Dermis blood vessel endothelial cell (primary cell): ENCODE results near the gene DUOXA1. TPM values are rescaled to one million over a fixed set of nuclear protein-coding genes. Genes with fewer than 3 reads are reported as not detected.
"Not testable (repeated sequence)": the region's sequence is repeated elsewhere in the genome, so short reads cannot be mapped to it uniquely, and the experiment has no call there.

ENCODE experiments used
- DNase-seq: peaks from one replicate; pipeline ENCODE4 v3.0.0; 2010
- total RNA-seq: library from RNA; depleted of rRNA; stranded (reverse); fragments of >200 nt; gene quantifications from 2 replicates; pipeline ENCODE4 v1.2.3, GENCODE V29; 2014

Gene DUOXA1
- total RNA-seq, 1 donor from 2014 or later = not detected

DNA sequence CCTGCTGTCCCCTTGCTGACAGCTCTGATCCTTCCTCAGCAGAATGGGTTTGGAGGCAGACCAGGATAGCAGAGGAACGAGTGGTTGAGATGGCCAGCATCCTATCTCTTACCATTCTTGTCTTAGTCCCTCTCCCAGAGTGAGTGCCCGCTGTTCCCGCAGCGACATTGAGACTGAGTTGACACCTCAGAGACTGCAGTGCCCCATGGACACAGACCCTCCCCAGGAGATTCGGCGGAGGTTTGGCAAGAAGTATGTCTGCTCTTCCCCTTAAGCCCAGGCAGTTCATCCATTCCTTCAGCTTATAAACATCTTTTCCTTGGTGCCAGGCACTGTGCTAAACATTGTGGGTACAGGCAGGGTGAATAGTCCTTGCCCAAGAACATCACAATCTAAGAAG is 21.3 kb upstream of the DUOXA1 start:
- no peak for DNase-seq

DNA sequence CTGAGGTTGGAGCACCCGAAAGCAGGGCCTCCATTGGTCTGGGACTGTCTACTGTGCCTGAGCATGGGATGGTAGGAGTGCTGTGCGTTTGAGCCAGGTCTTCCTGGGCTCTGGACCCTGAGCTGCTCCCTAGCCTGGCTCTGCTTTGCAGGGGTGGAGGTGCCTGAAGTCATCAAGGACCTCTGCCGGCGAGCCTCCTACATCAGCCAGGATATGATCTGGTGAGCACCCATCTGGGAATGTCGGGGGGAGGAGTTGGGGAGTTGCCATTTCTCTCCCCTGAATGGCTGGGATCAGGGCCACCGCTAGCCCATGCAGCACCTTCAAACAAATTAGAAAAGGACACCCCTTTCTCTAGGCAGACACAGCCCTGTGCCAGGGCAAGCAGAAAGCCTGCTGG is 20.8 kb upstream of the DUOXA1 start:
- DNase-seq = no peak

DNA sequence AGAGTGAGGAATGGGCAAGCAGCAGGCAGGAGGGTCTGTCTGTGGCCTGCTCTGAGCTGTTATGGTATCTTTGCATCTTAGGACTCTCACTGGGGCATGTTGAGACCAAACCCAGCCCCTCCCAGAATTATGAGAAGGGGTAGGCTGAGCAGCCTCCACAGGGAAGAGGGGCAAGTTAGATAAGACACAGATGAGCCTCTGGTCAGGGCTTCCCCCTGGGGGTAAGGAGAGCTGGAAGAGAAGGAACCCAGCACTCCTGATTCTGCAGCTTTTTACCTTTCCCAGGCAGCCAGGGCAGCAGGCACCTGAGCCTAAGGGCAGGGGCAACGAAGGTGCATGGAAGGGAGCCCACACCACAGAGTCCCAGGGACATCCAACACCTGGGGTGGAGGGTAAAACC is 19.4 kb upstream of the DUOXA1 start:
- DNase-seq = no peak

DNA sequence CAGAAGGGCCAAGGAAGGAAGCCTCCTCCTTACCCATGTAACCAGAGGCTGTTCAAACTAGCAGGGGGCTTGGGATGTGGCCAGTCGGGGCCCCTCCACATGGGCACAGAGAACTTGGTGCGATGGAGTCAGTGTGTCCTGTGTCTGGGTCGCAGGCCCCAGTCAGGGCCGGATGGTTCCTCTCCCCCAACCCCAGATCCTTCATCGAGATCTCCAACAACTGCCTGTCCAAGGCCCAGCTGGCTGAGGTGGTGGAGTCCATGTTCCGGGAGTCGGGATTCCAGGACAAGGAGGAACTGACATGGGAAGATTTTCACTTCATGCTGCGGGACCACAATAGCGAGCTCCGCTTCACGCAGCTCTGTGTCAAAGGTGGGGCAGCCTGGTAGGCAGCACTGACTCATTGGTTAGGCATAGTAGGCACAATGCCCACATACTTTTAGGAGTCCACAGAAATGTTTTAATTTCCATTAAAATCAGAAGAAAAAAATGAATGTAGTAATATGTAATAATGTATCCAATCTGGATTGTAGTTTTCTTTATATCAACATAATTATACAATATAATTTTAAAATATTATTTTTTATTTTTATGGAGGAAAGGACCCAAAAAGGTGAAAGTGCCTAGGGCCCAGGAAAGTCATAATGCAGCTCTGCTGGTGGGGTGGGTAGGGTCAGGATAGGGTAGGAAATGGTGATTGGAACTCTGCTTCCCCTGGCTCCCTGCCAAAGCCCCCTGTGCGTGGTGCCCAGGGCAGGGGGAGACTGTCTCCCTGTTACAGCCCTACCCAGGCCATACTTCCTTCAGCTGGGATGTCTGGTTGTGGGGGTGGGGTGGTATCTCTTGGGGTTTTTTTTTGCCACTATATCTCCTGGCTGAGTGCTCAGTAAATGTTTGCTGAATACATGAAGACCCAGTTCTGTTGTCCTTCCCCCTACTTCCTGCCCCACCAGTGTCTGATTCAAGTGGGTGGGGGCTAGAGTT is 18.7 kb upstream of the DUOXA1 start:
- no peak for DNase-seq

DNA sequence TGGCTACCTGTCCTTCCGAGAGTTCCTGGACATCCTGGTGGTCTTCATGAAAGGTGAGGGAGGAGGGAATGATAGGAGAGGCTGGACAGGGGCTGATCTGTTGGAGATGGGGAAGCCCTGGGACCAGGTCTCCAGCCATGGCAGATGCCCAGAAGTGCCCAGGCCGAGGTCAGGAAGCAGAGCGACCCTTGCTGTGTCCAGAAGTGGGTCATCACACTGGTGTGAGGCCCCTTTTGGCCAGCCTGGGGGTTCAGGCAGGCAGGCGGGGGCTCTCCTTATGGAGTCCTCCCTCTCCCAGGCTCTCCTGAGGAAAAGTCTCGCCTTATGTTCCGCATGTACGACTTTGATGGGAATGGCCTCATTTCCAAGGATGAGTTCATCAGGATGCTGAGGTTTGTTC is 17.9 kb upstream of the DUOXA1 start:
- no peak for DNase-seq

DNA sequence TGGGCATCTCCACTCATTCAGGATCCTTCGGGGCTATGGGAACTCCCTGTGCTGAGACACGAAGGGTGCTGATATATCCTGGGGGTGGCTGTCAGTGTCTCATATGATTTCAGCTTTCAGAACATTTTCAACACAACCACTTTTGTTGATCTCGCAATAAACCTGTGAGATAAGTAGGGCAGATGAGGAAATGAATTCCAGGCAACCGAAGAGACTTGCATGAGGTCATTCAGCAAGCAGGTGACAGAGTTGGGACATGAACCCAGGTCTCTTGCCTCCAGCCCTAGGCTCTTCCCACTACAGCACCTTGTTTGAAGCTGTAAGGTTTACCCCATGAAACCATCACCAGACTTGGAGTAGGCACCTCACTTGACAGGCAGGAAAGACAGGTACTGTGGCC is 16.7 kb upstream of the DUOXA1 start:
- DNase-seq = no peak

DNA sequence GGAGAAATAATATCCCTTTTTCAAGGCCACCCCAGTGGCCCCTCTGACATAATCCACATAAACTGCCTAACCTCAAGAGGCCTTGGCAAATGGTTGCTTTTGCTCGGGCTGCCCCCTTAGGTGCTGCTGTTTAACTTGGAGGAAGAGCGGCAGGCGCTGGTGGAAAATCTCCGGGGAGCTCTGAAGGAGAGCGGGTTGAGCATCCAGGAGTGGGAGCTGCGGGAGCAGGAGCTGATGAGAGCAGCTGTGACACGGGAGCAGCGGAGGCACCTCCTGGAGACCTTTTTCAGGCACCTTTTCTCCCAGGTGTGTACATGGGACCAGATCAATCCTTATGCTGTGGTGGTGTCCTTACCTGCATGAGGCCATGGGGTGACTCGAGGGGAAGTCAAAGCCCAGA is 15.1 kb upstream of the DUOXA1 start:
- no peak for DNase-seq

DNA sequence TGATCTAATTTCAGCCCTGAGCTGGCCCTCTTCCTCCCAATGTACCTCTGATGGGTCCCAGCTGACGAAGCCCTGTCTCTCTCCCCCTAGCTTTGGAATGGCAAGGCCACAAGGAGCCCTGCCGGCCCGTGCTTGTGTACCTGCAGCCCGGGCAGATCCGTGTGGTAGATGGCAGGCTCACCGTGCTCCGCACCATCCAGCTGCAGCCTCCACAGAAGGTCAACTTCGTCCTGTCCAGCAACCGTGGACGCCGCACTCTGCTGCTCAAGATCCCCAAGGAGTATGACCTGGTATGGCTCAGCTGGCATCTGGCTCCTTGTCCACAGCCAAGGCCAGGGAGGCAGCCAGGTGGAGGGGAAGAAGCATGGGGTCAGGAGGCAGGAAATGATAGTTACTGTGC is 14.3 kb upstream of the DUOXA1 start:
- no peak for DNase-seq

DNA sequence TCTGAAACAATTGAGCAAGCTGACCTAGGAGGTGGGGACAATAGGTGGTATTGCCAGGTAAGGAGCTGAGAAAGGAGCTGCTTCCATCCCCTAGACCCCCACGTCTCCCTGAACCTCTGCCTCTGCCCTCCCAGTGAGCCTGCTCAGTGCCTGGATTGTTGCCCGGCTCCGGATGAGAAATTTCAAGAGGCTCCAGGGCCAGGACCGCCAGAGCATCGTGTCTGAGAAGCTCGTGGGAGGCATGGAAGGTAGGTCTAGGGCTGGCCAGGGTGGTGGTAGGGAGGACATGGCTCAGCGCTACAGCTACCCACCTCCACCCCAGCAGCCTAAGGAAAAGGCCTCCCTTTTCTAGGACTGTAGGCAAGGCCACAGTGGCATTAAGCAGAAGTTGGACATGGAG is 13.4 kb upstream of the DUOXA1 start:
- no peak for DNase-seq

DNA sequence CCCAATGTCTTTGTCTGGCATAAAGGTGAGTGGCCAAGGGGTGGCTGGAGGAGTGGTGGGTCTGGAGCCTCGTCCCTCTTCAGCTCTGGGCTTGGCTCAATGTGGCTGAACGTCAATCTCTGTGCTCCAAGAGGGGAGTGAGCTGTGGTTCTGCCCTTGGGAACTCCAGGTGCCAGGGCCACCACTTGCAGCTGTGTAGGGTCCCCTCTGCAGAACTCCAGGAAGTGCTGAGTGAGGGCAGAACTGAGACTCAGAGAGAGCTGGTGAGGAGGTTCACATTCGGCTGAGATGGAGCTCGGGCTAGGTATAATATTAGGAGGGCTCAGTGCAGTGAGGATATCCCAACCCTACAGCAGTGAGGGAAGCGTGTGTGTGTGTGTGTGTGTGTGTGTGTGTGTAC is 11.7 kb upstream of the DUOXA1 start:
- DNase-seq = no peak

DNA sequence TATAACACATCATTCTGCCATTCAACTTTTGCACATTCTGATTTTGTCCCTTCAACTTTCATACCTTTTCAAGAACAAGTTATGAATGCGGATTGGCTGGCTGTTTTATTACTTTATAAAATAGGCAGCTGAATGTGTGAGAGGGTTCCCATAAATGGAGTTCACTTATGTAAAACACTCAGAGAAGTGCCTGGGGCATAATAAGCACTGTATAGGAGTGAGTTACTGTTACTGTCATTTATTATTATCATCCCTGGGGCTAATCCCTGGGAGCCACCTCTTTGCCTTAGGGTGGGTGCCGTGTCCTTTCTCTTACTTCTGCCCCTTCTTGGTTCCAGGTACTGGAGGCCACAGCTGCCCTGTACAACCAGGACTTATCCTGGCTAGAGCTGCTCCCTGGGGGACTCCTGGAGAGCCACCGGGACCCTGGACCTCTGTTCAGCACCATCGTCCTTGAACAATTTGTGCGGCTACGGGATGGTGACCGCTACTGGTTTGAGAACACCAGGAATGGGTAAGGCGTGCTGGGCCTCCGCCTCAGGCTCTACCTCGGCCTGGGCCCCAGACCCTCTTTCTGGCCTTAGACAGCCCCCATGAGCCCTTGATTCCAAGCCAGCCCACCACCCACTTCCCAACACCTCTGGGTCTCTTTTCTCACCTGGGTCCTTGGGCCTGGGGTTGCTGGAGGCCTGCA is 11.0 kb upstream of the DUOXA1 start:
- DNase-seq = no peak

DNA sequence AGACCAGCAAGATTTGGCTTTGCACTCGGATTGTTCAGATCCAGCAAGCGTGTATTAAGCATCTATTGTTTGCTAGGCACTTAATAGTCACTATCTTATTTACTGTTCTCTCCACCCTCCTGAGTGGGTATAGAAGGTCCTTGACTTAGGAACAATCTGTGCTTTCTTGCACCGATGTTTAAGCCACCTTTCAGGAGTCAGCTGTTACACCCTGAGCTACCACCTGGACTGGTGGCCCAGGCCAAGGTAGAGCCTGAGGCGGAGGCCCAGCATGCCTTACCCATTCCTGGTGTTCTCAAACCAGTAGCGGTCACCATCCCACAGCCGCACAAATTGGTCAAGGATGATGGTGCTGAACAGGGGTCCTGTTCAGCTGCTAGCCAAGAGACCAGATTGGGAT is 10.1 kb upstream of the DUOXA1 start:
- DNase-seq = no peak

DNA sequence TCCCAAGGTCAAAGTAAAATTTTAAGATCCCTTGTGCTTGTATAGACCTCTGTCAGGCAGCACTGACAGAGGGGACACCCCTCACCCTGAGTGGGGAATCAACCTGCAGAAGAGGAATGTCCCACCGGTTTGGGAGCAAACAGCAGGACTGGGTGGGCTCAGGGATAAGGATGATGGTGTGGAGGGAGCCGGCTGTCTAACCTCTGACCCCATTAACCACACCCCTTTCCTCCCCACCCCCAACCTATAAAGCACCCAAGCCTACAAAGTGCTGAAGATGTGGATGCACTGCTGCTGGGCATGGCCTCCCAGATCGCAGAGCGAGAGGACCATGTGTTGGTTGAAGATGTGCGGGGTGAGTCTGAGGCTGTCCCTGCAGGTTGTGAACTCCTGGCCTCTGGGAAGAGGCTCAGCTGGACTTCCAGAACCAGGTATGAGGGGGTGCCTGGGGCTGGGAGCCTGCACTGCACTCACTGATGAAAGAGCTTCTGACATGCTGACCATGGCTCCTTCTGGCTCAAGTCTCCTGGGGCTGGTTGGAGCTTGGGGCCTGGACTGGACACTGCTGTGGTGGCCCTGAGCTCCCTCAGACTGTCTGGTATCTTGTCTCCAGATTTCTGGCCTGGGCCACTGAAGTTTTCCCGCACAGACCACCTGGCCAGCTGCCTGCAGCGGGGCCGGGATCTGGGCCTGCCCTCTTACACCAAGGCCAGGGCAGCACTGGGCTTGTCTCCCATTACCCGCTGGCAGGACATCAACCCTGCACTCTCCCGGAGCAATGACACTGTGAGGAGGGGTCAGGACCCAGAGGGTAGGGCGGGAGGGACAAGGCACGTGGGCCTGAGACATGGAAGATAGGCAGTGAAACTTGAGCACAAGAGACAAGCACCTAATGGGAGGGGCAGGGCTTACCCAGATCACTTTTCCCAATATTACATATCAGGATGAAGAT is 9.4 kb upstream of the DUOXA1 start:
- DNase-seq = no peak

DNA sequence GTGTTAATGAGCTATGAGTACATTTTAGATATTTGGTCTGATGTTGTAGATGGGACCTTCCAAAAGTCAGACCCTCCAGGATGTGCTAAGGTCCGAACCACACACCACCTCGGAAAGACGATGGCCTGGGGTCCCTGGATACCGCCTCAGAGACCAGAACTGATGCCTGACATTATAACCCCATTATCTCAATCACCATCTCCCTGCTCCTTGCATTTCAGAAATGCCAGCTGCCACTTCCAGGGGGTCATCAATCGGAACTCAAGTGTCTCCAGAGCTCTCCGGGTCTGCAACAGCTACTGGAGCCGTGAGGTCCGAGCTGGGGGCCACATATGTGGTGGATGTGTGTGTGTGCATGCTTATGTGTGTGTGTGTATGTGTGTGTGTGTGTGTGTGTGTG is 8.0 kb upstream of the DUOXA1 start:
- no peak for DNase-seq

DNA sequence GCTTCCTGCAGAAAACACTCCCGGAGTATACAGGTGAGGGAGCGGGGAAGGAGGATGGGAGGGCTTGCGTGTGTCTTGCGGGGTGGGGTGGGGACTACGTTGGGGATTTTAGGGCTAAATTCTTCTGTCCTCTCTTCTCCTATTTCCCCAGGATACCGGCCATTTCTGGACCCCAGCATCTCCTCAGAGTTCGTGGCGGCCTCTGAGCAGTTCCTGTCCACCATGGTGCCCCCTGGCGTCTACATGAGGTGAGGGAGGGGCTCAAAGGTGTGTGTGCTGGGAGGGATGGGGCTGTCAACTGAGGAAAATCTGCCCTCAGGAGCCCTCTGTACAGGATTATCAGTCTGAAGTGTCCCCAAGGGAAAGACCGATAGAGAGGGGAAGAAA is 6.7 kb upstream of the DUOXA1 start:
- no peak for DNase-seq

DNA sequence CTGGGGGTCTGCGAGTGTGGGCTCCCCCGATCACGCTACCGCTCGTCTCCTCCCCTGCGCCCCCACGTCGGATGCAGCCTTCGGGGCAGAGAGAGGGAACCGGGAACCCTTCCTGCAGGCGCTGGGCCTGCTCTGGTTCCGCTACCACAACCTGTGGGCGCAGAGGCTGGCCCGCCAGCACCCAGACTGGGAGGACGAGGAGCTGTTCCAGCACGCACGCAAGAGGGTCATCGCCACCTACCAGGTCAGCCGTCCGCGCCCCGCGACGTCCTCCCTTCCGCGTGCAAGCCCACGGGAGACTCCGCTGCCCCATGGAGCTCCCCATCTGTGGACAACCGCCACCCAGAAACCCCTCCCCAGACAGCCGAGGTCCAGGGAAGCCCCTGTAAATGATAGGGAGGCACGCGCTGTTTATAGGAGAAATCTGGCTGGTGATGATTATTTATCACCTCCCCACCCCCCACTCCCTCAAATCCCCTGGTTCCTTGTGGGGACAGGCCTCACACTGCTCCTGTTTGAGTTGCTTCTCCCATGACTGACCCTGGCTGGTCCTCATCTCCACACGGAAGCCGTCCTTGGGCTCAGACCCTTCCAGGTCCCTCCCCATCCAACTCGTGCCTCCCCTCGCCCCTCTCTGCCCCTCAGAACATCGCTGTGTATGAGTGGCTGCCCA is 6.2 kb upstream of the DUOXA1 start:
- not testable (repeated sequence) for DNase-seq

DNA sequence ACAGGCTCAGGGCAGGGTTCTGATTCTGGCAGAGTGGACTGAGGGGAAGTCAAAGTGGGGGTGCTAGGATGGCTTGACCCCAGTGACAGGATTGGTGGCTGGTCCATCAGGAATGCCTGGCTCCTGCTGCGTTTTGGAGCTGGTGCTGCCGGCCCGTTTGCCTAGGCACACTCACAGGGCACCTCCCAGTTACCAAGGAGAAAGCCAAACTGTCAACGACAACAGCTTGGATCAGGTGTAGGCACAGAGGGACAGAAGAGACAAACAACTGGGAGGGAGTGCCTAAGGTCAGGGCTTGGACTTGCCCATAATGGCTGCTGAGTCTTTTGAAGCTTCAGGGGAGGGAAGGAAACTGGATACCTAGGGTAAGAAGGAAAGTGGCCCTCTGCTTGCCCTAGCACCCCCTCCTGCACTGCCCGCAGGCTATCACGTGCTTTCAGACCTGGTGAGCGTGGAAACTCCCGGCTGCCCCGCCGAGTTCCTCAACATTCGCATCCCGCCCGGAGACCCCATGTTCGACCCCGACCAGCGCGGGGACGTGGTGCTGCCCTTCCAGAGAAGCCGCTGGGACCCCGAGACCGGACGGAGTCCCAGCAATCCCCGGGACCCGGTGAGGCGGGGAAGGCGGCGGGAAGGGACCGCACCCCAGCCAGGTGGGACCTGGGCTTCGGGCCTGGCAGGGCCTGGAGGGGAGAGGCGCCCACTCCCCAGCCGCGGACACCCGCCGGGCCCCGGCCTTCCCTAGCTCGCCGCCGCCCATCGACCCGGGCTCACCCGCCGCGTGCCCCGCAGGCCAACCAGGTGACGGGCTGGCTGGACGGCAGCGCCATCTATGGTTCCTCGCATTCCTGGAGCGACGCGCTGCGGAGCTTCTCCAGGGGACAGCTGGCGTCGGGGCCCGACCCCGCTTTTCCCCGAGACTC is 5.3 kb upstream of the DUOXA1 start:
- no peak for DNase-seq

DNA sequence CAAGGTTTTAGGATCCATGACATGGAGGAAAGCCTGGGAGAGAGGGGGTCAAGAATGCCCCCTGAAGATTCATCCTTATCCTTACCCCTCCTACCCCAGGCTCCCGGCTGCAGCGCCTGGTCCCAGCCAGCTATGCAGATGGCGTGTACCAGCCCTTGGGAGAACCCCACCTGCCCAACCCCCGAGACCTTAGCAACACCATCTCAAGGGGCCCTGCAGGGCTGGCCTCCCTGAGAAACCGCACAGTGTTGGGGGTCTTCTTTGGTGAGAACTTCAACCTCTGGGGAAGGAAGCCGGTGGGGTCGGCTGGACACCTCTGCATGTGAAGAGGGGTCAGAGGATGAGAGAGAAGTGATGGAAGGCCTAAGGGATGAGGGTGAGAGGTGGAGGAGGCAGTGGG is 4.4 kb upstream of the DUOXA1 start:
- DNase-seq = no peak

DNA sequence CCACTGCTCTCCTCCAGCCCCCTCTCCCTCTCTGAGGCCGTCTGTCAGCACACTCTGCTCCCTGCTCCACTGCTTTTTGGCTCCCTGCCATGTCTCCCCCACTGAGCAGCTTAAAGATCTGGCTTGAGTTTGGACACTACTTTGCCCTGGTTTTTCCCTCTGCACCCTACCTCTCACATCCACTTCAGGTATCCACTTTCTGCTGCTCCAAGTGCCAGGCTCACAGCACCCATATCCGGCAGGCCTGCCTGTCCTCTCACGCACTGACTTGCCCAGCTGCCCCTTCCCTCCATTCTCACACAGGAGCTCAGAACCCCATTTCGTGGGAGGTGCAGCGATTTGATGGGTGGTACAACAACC is 3.9 kb upstream of the DUOXA1 start:
- DNase-seq = no peak

DNA sequence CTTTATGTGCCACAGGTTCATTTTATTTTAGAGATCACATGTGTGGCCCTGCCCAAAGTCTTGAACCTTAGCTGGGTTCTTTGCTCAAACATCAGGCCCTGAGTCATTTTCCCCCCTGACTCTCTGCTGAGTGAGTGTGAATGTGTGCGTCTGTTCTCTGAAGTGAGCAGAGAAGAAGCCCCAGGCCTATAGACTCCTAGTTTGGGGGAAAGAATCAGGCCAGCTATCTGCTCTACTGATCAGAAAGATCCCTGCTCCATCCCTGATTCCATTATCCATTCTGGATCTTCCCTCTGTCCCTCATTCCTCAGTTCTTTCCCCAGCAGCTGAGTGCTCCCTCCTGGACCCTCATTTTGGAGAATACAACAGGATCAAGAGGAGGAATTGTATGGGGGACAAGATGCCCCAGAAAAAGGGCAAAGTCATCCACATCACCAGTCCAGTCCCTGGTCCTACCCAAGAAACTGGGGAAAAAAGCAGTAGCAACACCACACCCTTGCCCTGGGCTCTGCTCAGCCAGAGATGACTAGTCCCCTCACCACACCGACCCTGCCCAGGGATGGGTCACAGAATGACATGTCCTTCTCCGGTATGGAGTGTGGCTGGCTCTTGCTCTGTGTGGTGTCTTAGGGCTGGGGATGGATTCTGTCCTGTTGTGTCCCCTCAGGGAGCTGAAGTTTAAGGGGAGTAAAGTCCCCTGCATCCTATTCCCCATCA is 3.3 kb upstream of the DUOXA1 start:
- DNase-seq = no peak

DNA sequence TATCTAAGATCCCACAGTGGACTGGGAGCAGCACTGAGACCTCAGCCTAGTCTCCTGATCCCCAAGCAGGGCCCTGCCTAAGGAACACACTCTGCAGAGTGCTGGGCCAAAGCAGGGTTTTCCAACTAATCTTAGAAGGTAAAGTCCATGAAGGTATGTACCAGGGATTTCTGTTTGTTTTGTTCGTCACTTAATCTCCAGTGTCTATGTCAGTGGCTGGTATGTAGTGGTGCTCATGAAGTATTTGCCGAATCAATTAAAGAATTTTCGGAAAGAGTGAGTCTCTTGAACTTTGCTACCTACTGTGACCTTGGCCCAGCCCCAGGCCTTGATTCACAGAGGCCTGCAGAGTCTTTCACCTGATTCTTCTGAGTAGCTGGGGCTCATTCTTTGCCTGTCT is 1.8 kb upstream of the DUOXA1 start:
- DNase-seq = no peak
